HG02938 (cell line): ENCODE data around the gene TUB.

Experiments
- ATAC-seq: cut with Tn5 transposase; IDR thresholded peaks from one replicate; pipeline ENCODE4 v1.9.1; 2021; ENCODE audit warnings: mild to moderate bottlenecking, moderate library complexity; ENCODE audit not compliant: unreplicated experiment

Gene TUB

GRCh38 chr11:8103909-8104308 is 22.9 kb downstream of the TUB start:
- no peak for ATAC-seq

DNA sequence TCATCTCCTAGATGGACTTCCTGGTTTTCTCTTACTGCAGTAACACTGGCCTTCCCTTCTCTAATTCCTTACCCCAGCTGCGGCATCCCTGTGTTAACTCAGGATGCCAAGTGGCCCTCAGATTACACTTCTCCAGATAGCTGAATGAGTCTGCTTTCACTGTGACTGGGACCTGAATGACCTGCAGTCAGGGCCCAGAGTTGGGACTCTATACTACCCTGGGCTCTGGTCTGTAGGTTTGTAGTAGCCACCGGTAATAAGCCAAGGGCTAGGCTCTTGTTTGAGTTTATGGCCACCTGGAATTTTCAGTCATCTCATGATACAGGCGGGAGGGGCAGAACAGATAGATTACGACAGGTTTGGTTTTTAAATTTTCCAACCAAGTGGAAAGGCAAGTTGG is 24.1 kb downstream of the TUB start:
- no peak for ATAC-seq

- no peak for ATAC-seq
Measured at GRCh38 chr11:8105666-8106065, 24.7 kb downstream of the TUB start.

DNA sequence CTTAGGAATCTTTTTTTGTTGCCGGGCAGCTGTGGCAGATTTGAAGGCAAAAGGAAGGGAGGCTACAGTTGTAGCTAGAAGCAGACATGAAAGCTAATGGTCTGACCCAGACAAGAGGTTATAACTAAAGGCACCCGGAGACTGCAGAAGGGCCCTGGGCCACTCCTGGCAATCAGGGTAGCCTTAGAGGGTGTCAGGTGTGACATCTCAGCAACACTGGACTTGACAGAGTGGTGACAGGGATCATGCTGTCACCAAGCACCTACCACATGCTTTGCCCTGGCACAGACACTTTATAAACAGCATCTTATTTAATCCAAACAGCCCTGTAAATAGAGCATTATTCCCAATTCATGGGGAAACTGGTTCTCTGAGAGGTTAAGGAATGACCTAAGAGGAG is 25.7 kb downstream of the TUB start:
- no peak for ATAC-seq

GRCh38 chr11:8107642-8108041 is 26.6 kb downstream of the TUB start:
- no peak for ATAC-seq

DNA sequence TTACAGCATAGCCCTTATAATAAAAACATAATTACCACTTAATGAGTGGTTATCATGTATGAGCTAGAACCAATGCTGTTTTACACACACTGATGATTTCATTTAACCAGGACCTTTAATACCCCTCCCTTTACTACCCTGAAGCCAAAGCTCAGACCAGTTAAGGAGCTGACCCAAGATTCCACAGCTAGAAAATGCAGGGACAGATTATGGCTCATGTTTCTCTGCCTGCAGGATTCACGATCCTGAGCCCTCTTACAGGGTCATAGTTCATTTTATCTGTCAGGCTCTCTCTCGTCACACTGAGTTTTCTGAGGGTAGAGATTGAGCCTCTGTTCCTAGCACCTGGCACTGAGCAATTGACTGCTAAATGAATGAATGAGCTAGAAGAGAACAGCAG is 27.4 kb downstream of the TUB start:
- ATAC-seq = no peak

- no peak for ATAC-seq
Measured at GRCh38 chr11:8109675-8110074, 28.7 kb downstream of the TUB start.

DNA sequence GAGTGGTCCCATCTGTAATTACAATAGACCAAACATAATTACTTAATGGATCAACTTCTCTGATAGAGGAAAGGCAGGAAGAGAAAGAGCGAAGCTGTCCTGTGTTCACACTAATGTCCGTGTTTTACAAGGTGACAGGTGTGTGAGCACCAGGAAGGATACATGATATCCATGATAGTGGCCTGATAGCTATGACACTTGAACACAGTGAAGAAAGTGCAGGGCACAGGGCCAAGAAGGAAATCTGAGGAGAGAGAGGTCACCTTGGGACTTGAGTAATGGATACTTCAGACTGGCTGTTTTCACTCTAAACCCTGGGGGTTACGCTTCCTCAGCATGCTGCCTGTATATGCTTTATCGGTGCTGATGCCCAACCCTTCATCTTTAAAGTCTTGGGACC is 29.4 kb downstream of the TUB start:
- no peak for ATAC-seq

DNA sequence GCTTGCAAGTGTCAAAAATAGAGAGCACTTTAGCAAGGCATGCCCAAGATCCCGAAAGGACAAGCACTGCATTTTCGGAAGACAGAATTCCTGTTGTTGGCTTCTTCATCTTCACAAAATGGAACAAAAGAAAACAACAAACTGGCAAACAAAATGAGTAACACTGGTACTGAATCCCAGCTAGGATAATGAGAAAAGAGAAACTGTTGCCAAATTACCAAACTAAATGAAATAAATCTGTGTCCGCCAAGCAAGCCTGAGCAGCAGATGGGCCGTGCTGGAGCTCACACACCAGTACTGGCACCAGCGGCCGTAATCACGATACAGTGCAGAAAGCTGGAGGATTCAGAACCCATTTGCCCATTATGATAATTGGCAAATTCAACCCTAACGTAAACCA is 30.6 kb downstream of the TUB start:
- ATAC-seq = no peak

DNA sequence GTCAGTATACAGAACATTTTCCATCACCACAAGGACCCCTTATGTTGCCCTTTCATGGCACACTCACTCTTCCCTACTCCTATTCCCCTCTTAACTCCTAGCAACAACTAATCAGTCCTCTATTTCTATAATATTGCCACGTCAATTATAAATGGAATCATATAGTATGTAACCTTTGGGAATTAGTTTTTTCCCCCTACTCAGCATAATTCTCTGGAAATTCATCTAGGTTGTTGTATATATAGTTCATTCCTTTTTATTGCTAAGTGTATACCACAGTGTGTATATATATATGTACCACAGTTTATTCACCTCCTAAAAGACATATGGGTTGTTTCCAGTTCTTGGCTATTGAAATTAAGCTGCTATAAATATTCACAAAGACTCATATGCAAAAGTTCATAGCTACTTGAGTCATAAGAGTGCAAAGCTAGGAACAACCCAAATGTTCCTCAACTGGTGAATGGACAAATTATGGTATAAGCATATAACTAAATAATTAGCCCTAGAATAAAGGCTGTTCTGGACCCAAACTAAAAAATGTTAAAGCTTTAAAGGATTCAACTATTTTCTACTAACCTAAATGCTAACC is 41.3 kb downstream of the TUB start:
- ATAC-seq = no peak

DNA sequence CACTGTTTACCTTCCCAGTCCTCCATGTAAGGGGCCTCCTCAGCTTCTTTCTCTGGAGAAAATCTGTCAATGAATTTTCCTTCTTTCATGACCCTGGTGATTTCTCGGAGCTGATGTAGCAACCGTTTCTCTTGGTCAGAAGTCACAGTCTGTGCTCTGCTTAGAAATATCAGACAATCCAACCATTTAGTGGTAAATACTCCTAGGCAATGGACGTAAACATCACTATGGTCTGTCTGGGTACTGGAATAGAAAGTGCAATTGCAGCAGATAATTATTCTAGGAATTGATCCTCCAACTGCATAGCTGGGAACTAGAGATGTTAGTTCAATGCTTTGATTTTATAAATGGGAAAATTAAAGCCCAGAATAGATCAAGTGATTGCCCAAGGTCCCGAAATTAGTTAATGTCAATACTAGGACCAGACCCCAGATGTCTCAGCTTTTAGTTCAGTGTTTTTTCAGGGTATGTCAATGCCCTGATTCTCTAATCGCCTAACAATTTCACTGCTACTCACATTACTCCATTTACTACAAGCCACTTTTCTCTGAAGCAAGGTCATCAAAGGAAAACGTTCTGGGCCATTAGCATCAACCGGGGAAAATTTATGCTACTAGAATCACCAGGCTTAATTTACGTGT is 45.8 kb downstream of the TUB start:
- no peak for ATAC-seq

DNA sequence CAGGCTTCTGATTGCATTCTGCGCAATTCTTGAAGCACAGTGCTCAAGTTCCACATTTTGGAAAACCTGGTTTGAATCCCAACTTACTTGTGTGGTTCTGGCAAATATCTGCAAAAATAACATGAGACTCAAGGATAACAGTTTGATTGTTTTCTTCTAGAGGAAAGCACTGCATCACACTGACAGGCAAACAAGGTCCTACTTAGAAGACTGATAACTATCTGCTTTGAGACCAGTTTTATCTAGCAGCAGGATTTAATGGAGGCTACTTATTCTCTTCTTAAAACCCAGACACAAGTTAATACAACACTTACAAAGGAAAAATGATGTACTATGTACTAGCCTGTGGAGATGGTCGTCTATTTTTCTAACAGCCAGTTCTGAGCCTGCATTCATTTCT is 46.4 kb downstream of the TUB start:
- no peak for ATAC-seq

- ATAC-seq = no peak
Measured at GRCh38 chr11:8138526-8138925, 57.5 kb downstream of the TUB start.

DNA sequence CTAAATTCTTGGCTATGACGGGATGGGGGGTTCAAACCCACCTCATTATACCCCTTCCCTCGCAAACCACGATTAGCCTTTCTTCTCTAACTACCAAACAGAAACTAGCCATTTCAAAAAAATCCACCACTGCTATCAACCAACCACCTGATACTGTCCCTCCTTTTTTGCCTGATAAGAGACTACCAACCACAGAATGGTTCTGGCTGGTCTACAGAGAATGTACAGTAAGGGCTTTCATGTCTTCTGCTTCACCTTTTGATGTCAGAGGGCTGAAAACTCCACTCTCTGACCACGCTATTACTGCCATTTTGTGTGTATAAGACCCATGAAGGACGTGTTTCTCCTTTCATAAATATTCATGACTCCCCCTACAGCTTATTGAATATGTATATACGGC is 68.7 kb downstream of the TUB start:
- ATAC-seq = no peak
